K562 (cell line): ENCODE measurements around the gene TESK2. TPM values are rescaled to one million over a fixed set of nuclear protein-coding genes. Genes with fewer than 3 reads are reported as not detected.
A peak's percentile ranks its signal among the peaks of the same experiment; 100 is the strongest.

ENCODE experiments used
- ARID1B ChIP-seq: fragments of 450-650 bp; IDR thresholded peaks from 2 replicates; pipeline ENCODE4 v1.6.1; 2016; ENCODE audit warnings: antibody characterized with exemption, mild to moderate bottlenecking, inconsistent platforms
- ARNT ChIP-seq, 2 experiments: fragments of 450-650 bp; IDR thresholded peaks; 2 replicates each; pipeline ENCODE4 v1.6.1; 2016; ENCODE audit warnings: mild to moderate bottlenecking in 1 of 2
- BCOR ChIP-seq: fragments of 450-650 bp; IDR thresholded peaks from 2 replicates; pipeline ENCODE4 v1.6.1; 2016
- BRF2 ChIP-seq: IDR thresholded peaks from 3 replicates; pipeline ENCODE4 v1.6.1; 2011; ENCODE audit warnings: borderline replicate concordance, mild to moderate bottlenecking; ENCODE audit not compliant: insufficient read length, insufficient read depth
- CHCHD3 ChIP-seq: fragments of 250-450 bp; sonication (Bioruptor Pico); IDR thresholded peaks from 2 replicates; pipeline ENCODE4 v2.1.2; 2022; ENCODE audit warnings: mild to moderate bottlenecking
- DACH1 ChIP-seq: fragments of 450-650 bp; IDR thresholded peaks from 2 replicates; pipeline ENCODE4 v1.6.1; 2018; ENCODE audit not compliant: partially characterized antibody
- E2F8 ChIP-seq: fragments of 450-650 bp; IDR thresholded peaks from 2 replicates; pipeline ENCODE4 v1.7.1; 2018; ENCODE audit warnings: mild to moderate bottlenecking, low read depth; ENCODE audit not compliant: partially characterized antibody
- EGR1 ChIP-seq: fragments of 450-650 bp; conservative IDR thresholded peaks from 2 replicates; pipeline ENCODE4 v1.6.1; 2017; ENCODE audit warnings: mild to moderate bottlenecking
- HMG20B ChIP-seq: fragments of 250-450 bp; sonication (Bioruptor Pico); IDR thresholded peaks from 2 replicates; pipeline ENCODE4 v1.5.0; 2021; ENCODE audit warnings: mild to moderate bottlenecking
- JUND ChIP-seq, 2 experiments: IDR thresholded peaks; 2 replicates in 1 of 2; 3 replicates in 1 of 2; pipeline ENCODE4 v1.6.1; 2011; ENCODE audit warnings: borderline replicate concordance in 2 of 2, low read depth in 2 of 2, low read length in 2 of 2, improper control_type of control experiment in 1 of 2, missing biosample characterization in 1 of 2, missing genetic modification characterization in 1 of 2, missing genetic modification reagents in 1 of 2
- NELFE ChIP-seq: IDR thresholded peaks from 2 replicates; pipeline ENCODE4 v1.6.1; 2011; ENCODE audit warnings: mild to moderate bottlenecking; ENCODE audit not compliant: insufficient read depth, insufficient read length
- POLR2A ChIP-seq: fragments of 450-650 bp; conservative IDR thresholded peaks from 2 replicates; pipeline ENCODE4 v1.6.1; 2016
- POLR2H ChIP-seq: IDR thresholded peaks from 2 replicates; pipeline ENCODE4 v1.6.1; 2016; ENCODE audit warnings: missing genetic modification characterization, low read depth, mild to moderate bottlenecking, control low read depth, missing compliant biosample characterization, moderate library complexity
- PPARD ChIP-seq: fragments of 250-450 bp; sonication (Bioruptor Pico); IDR thresholded peaks from 2 replicates; pipeline ENCODE4 v1.8.0; 2022; ENCODE audit warnings: inconsistent platforms, mild to moderate bottlenecking, moderate library complexity
- SIN3A ChIP-seq, 2 experiments: fragments of 150-350 bp in 1 of 2; IDR thresholded peaks; 2 replicates each; pipeline ENCODE4 v1.6.1; 2011 to 2016; ENCODE audit warnings: borderline replicate concordance in 2 of 2, low read depth in 2 of 2, low read length in 2 of 2, mild to moderate bottlenecking in 2 of 2, moderate library complexity in 2 of 2; ENCODE audit not compliant: control insufficient read depth in 1 of 2
- SPI1 ChIP-seq: IDR thresholded peaks from 2 replicates; pipeline ENCODE4 v1.6.1; 2011; ENCODE audit warnings: low read depth, low read length, control low read depth, borderline replicate concordance
- ZKSCAN8 ChIP-seq: fragments of 200-800 bp; sonication (Bioruptor generic); IDR thresholded peaks from 2 replicates; pipeline ENCODE4 v1.6.1; 2016; ENCODE audit warnings: missing genetic modification characterization, missing compliant biosample characterization
- ZMIZ1 ChIP-seq, 2 experiments: fragments of 150-350 bp in 1 of 2; IDR thresholded peaks; 2 replicates each; pipeline ENCODE4 v1.6.1; 2012 to 2016; ENCODE audit warnings: low read depth in 2 of 2, low read length in 2 of 2, mild to moderate bottlenecking in 1 of 2, moderate library complexity in 1 of 2
- ZNF253 ChIP-seq: fragments of 250-450 bp; sonication (Bioruptor Pico); conservative IDR thresholded peaks from 2 replicates; pipeline ENCODE4 v1.6.1; 2021; ENCODE audit warnings: mild to moderate bottlenecking
- ZNF586 ChIP-seq: fragments of 450-650 bp; formaldehyde crosslinking; conservative IDR thresholded peaks from 2 replicates; pipeline ENCODE4 v1.4.0; 2020; ENCODE audit warnings: mild to moderate bottlenecking, moderate library complexity
- polyA plus RNA-seq, 8 experiments: library from polyadenylated mRNA; depleted of rRNA in 4 of 8; stranded (reverse) in 5 of 8; unstranded in 3 of 8; fragments of >200 nt; fragmentation: Nextera tagmentation in 2 of 8; fragmentation: Illumina TruSeq in 1 of 8; extraction: Ambion mirVana in 2 of 8; extraction: Trizol in 1 of 8; gene quantifications; 2 replicates each; pipeline versions ENCODE4 v1.2.1 to v1.2.3, GENCODE V29; 2011 to 2014; ENCODE audit warnings: inconsistent platforms in 1 of 8, missing spikeins in 1 of 8
- total RNA-seq, 7 experiments: library from RNA; depleted of rRNA in 6 of 7; stranded (reverse); fragments of >200 nt in 6 of 7; fragmentation: Illumina TruSeq in 2 of 7; extraction: Trizol in 2 of 7; gene quantifications; 2 replicates each; pipeline versions ENCODE4 v1.2.1 to v1.2.3, GENCODE V29; 2011 to 2021; ENCODE audit warnings: low replicate concordance in 1 of 7

The TESK2 gene
- total and polyA plus RNA-seq, 9 of the 15 experiments (the other 6 are each of a cell fraction or from before 2014, with no cell fraction given), result 1.6 to 5.3 (median 3.7) TPM

- peak; percentile 86; the same call in 1 of the 2 replicates for TF ChIP-seq CHCHD3 (CRISPR knock-in tag)
- no peak for TF ChIP-seq HMG20B
- peak in 1 of 2 experiments; percentile 17; a peak in 1 of 4 replicates for TF ChIP-seq ARNT (IDR thresholded peaks at IDR 0.05)
- TF ChIP-seq ZNF253, result no peak
- TF ChIP-seq NELFE, result peak; percentile 98
- peak; percentile 56 for TF ChIP-seq E2F8
- peak; percentile 99 for TF ChIP-seq POLR2H
- TF ChIP-seq SIN3A (IDR thresholded peaks at IDR 0.05; ENCODE audit: borderline replicate concordance in 2 of 2, control insufficient read depth in 1 of 2, low read depth in 2 of 2, low read length in 2 of 2), result peak; percentile 97 to 98
- TF ChIP-seq BCOR, result peak; percentile 82
- TF ChIP-seq DACH1, result no peak
- no peak for TF ChIP-seq PPARD (CRISPR knock-in tag)
- TF ChIP-seq ARID1B, result peak; percentile 69
- no peak for TF ChIP-seq BRF2
- no peak for TF ChIP-seq ZNF586 (CRISPR knock-in tag)
- TF ChIP-seq POLR2A, result peak; percentile 100
- peak; percentile 69; the same call in 1 of the 2 replicates for TF ChIP-seq JUND (IDR thresholded peaks at IDR 0.05; ENCODE audit: borderline replicate concordance, low read depth, low read length)
- peak; percentile 44; the same call in 1 of the 3 replicates for TF ChIP-seq JUND (tag; IDR thresholded peaks at IDR 0.05; ENCODE audit: borderline replicate concordance, low read depth, low read length)
- peak; percentile 85 for TF ChIP-seq EGR1
- peak in 1 of 2 experiments; percentile 96; a peak in 2 of 4 replicates for TF ChIP-seq ZMIZ1 (IDR thresholded peaks at IDR 0.05; ENCODE audit: low read depth in 2 of 2, low read length in 2 of 2)
- TF ChIP-seq SPI1, result no peak
- no peak for TF ChIP-seq ZKSCAN8 (CRISPR knock-in tag)
These were observed 30.7 kb upstream of the TESK2 start, which contains the start of gene PRDX1 (continued) for GRCh38 chr1:45521413-45522323.
